ENCODE results near the gene C6orf136. TPM values are rescaled to one million over a fixed set of nuclear protein-coding genes. Genes with fewer than 3 reads are reported as not detected.

C6orf136 gene
- total and polyA plus RNA-seq, 4 donors = 2.0 to 12.0 (median 9.8) TPM

GRCh38 chr6:30643656-30644055, 3.3 kb upstream of the C6orf136 start:
- H3K27ac ChIP-seq (ENCODE audit: low read depth in 1 of 2, low read length in 2 of 2) = no peak overlapping the region
- no peak for DNase-seq (ENCODE audit: low spot score)
- H3K27me3 ChIP-seq (ENCODE audit: control insufficient read depth in 4 of 4, insufficient read depth in 4 of 4, low read length in 3 of 4) = no peaks in the 10 kb centered on the region
- peaks cover 2 to 28% (median 21%) of the 10 kb centered on the region in 4 donors for H3K4me1 ChIP-seq (ENCODE audit: control insufficient read depth in 4 of 4, insufficient read depth in 4 of 4, low read length in 3 of 4)
- no peak overlapping the region for H3K9ac ChIP-seq (ENCODE audit: low read depth in 1 of 2, low read length in 2 of 2)
- peaks cover 0 to 3% (median 0%) of the 10 kb centered on the region in 4 donors for H3K36me3 ChIP-seq (ENCODE audit: control insufficient read depth in 4 of 4, insufficient read depth in 3 of 4, low read depth in 1 of 4, low read length in 3 of 4)
- TF ChIP-seq, protein P1, sequence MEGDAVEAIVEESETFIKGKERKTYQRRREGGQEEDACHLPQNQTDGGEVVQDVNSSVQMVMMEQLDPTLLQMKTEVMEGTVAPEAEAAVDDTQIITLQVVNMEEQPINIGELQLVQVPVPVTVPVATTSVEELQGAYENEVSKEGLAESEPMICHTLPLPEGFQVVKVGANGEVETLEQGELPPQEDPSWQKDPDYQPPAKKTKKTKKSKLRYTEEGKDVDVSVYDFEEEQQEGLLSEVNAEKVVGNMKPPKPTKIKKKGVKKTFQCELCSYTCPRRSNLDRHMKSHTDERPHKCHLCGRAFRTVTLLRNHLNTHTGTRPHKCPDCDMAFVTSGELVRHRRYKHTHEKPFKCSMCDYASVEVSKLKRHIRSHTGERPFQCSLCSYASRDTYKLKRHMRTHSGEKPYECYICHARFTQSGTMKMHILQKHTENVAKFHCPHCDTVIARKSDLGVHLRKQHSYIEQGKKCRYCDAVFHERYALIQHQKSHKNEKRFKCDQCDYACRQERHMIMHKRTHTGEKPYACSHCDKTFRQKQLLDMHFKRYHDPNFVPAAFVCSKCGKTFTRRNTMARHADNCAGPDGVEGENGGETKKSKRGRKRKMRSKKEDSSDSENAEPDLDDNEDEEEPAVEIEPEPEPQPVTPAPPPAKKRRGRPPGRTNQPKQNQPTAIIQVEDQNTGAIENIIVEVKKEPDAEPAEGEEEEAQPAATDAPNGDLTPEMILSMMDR (IDR thresholded peaks at IDR 0.05; ENCODE audit: low read depth, low read length, missing input control) = no peak
- TF ChIP-seq EGR1 (IDR thresholded peaks at IDR 0.05; ENCODE audit: low read depth in 2 of 2) (no peak), RAD21 (IDR thresholded peaks at IDR 0.05) (no peak), HNF4G (IDR thresholded peaks at IDR 0.05) (no peak), FOXA1 (IDR thresholded peaks at IDR 0.05) (no peak), ZBTB33 (IDR thresholded peaks at IDR 0.05) (no peak), JUND (IDR thresholded peaks at IDR 0.05) (no peak), TAF1 (conservative IDR thresholded peaks at IDR 0.05) (no peak)
- TF ChIP-seq, protein P2, sequence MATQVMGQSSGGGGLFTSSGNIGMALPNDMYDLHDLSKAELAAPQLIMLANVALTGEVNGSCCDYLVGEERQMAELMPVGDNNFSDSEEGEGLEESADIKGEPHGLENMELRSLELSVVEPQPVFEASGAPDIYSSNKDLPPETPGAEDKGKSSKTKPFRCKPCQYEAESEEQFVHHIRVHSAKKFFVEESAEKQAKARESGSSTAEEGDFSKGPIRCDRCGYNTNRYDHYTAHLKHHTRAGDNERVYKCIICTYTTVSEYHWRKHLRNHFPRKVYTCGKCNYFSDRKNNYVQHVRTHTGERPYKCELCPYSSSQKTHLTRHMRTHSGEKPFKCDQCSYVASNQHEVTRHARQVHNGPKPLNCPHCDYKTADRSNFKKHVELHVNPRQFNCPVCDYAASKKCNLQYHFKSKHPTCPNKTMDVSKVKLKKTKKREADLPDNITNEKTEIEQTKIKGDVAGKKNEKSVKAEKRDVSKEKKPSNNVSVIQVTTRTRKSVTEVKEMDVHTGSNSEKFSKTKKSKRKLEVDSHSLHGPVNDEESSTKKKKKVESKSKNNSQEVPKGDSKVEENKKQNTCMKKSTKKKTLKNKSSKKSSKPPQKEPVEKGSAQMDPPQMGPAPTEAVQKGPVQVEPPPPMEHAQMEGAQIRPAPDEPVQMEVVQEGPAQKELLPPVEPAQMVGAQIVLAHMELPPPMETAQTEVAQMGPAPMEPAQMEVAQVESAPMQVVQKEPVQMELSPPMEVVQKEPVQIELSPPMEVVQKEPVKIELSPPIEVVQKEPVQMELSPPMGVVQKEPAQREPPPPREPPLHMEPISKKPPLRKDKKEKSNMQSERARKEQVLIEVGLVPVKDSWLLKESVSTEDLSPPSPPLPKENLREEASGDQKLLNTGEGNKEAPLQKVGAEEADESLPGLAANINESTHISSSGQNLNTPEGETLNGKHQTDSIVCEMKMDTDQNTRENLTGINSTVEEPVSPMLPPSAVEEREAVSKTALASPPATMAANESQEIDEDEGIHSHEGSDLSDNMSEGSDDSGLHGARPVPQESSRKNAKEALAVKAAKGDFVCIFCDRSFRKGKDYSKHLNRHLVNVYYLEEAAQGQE (IDR thresholded peaks at IDR 0.05) = no peak
- H3K4me3 ChIP-seq (ENCODE audit: low read depth in 1 of 3, low read length in 3 of 3) = no peak overlapping the region
- no peaks in the 10 kb centered on the region for H3K9me3 ChIP-seq (ENCODE audit: control insufficient read depth in 4 of 4, low read length in 3 of 4)
- WGBS = 90% methylated on average over 2 of the region's 2 CpGs

DNA sequence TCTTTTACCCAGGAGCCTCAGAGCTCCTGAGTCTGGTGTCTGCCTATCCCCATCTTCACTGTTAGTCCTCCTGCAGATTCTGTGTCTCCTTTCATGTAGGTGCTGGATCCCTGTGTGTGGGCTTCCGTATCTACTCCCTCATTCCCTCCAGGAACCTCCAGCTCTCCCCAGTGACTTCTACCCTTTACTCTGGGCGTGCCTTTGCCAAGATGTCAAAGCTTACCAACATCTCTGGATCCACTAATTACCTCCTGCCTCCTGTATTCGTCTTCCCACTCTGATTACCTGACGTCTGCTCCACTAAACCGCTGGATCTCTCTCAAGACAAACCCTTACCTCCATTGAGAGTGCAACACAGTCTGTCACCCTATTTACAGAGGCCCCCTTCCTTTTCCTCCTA, 2.2 kb upstream of the C6orf136 start:
- Histone ChIP-seq H3K9me3 (ENCODE audit: control insufficient read depth in 4 of 4, low read length in 3 of 4) (no peaks in the 10 kb centered on the region), H3K9ac (ENCODE audit: low read depth in 1 of 2, low read length in 2 of 2) (no peak overlapping the region), H3K4me3 (ENCODE audit: low read depth in 1 of 3, low read length in 3 of 3) (no peak overlapping the region), H3K27me3 (ENCODE audit: control insufficient read depth in 4 of 4, insufficient read depth in 4 of 4, low read length in 3 of 4) (no peaks in the 10 kb centered on the region), H3K27ac (ENCODE audit: low read depth in 1 of 2, low read length in 2 of 2) (no peak overlapping the region), H3K4me1 (ENCODE audit: control insufficient read depth in 4 of 4, insufficient read depth in 4 of 4, low read length in 3 of 4) (peaks cover 2 to 23% (median 21%) of the 10 kb centered on the region in 4 donors), H3K36me3 (ENCODE audit: control insufficient read depth in 4 of 4, insufficient read depth in 3 of 4, low read depth in 1 of 4, low read length in 3 of 4) (peaks cover 0 to 3% (median 0%) of the 10 kb centered on the region in 4 donors)
- 83% methylated on average over 5 of the region's 5 CpGs for WGBS
- TF ChIP-seq MAX (IDR thresholded peaks at IDR 0.05) = no peak
- TF ChIP-seq YY1 (IDR thresholded peaks at IDR 0.05) = no peak
- no peak for TF ChIP-seq TAF1 (conservative IDR thresholded peaks at IDR 0.05)
- TF ChIP-seq GABPA (IDR thresholded peaks at IDR 0.05 in 1 of 2, conservative IDR thresholded peaks at IDR 0.05 in 1 of 2) = no peak
- no peak for TF ChIP-seq NR2F2 (IDR thresholded peaks at IDR 0.05)
- TF ChIP-seq FOXA2 (IDR thresholded peaks at IDR 0.05) = no peak
- DNase-seq (ENCODE audit: low spot score) = no peak
